DND-41 (cell line): ENCODE data around the gene KAZN.

Experiments
- EZH2 ChIP-seq: IDR thresholded peaks from 3 replicates; pipeline ENCODE4 v1.6.1; 2012; ENCODE audit warnings: borderline replicate concordance, low read depth, mild to moderate bottlenecking, moderate library complexity, low read length, inconsistent platforms; ENCODE audit not compliant: severe bottlenecking
- TF ChIP-seq, protein P1 (sequence below): IDR thresholded peaks from 2 replicates; pipeline ENCODE4 v1.5.1; 2012; ENCODE audit warnings: borderline replicate concordance, low read length, moderate library complexity, mild to moderate bottlenecking; ENCODE audit not compliant: poor library complexity, severe bottlenecking; ENCODE audit errors: extremely low read depth

DNA sequence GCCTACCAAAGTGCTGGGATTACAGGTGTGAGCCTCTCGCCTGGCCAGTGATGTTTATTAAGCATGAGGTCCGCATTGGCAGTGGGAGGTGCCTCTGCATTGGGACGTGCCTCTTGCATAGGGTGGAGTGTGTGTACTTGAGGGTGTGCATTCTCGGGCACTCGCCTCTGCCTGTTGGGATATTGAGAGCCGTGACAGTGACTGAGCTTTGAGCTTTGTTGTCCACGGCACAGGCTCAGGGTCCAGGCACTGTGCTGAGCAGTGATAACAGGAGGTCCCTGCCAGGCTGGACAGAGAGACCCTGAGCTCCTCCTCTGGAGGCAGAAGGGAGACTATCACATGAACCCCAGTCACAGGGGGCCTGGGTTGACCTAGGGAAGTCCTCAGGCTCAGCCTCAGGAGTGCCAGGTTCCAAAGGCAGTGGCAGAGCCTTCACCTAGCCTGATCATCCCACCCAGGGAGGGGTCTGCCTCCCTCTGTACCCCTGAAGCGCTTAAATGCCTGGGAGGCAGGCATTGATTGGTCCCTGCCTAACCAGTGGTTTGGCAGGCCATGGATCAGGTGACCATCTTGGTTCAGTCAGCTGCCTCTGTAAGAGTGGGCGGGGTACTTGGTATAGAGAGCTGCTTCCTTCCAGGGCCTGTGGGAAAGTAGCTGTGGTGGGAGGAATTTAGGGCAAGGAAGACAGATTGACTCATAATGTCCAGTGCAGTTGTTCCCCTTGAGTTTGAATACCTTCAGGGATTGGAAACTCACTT is 341.2 kb downstream of the KAZN start:
- TF ChIP-seq, protein P1, sequence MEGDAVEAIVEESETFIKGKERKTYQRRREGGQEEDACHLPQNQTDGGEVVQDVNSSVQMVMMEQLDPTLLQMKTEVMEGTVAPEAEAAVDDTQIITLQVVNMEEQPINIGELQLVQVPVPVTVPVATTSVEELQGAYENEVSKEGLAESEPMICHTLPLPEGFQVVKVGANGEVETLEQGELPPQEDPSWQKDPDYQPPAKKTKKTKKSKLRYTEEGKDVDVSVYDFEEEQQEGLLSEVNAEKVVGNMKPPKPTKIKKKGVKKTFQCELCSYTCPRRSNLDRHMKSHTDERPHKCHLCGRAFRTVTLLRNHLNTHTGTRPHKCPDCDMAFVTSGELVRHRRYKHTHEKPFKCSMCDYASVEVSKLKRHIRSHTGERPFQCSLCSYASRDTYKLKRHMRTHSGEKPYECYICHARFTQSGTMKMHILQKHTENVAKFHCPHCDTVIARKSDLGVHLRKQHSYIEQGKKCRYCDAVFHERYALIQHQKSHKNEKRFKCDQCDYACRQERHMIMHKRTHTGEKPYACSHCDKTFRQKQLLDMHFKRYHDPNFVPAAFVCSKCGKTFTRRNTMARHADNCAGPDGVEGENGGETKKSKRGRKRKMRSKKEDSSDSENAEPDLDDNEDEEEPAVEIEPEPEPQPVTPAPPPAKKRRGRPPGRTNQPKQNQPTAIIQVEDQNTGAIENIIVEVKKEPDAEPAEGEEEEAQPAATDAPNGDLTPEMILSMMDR = no peak
- TF ChIP-seq EZH2 = no peak
